ENCODE data around the gene LRRC14B. TPM values are rescaled to one million over a fixed set of nuclear protein-coding genes. Genes with fewer than 3 reads are reported as not detected.

Gene LRRC14B
- total RNA-seq, 4 donors from 2014 or later = not detected

DNA sequence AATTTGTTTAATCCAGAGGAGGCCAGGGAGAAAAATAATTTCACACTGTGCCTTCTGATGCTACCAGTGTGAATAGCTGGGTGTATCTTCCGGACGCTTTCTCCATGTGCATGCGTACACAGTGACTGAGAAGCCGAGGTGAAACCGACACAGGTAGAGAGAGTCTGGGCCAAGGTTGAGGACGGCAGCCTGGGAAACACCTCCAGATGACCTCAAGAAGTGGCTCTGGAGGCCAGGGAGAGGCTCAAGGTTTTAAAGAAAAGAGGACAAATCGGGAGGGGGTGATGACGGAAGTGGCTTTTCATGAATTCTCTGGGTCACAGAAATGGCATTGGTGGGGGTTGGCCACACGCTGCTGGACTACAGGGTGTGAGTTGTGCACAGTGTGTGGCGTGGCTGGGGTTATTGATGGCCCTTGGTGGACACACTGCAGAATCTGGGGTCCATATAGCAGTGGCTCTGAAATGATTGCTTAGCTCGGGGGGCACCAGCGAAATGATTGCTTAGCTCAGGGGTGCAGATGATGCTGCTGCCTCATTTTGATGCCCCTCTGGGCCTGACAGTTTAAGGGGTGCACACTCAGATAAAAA lies 34.1 kb upstream of the LRRC14B start:
- WGBS, 2 donors = 92 to 95% methylated on average over 12 of the region's 12 CpGs
- H3K27me3 ChIP-seq = no peaks in the 10 kb centered on the region
- DNase-seq = no peak
- intact Hi-C loops (cut with DNase I) = no loop called here
- TF ChIP-seq, protein P1, sequence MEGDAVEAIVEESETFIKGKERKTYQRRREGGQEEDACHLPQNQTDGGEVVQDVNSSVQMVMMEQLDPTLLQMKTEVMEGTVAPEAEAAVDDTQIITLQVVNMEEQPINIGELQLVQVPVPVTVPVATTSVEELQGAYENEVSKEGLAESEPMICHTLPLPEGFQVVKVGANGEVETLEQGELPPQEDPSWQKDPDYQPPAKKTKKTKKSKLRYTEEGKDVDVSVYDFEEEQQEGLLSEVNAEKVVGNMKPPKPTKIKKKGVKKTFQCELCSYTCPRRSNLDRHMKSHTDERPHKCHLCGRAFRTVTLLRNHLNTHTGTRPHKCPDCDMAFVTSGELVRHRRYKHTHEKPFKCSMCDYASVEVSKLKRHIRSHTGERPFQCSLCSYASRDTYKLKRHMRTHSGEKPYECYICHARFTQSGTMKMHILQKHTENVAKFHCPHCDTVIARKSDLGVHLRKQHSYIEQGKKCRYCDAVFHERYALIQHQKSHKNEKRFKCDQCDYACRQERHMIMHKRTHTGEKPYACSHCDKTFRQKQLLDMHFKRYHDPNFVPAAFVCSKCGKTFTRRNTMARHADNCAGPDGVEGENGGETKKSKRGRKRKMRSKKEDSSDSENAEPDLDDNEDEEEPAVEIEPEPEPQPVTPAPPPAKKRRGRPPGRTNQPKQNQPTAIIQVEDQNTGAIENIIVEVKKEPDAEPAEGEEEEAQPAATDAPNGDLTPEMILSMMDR (IDR thresholded peaks at IDR 0.05) = no peak
- TF ChIP-seq POLR2A (IDR thresholded peaks at IDR 0.05) = no peak
- H3K27ac ChIP-seq = no peak overlapping the region
- no peaks in the 10 kb centered on the region for H3K36me3 ChIP-seq
- no peaks in the 10 kb centered on the region for H3K9me3 ChIP-seq
- no peak overlapping the region for H3K4me3 ChIP-seq (replicated peaks in 1 of 3)
- no peaks in the 10 kb centered on the region for H3K4me1 ChIP-seq

DNA sequence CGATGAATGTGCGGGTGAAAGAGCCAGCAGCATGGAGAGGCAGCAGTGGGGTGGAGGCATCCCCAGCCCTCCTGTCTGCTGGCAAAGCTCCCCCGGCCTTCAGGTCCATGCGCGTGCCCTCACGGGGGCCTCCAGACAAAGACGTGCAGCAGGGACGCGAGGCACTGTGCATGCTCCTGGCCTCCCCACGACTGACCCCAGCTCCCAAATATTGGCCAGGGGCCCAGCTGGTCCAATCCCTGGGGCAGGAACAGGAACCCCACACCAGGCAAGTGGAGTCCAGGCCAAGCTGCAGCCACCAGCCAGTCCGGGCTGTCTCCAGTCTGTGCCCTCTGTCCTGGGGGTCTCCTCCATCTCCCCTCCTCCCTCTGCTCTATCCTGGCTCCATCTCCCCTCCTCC lies 33.5 kb upstream of the LRRC14B start:
- intact Hi-C loops (cut with DNase I) = no loop called here
- DNase-seq = no peak
- H3K9me3 ChIP-seq = no peaks in the 10 kb centered on the region
- no peak overlapping the region for H3K27ac ChIP-seq
- no peaks in the 10 kb centered on the region for H3K36me3 ChIP-seq
- 79 to 87% methylated on average over 10 to 11 of the region's 11 CpGs for WGBS, 2 donors
- H3K4me1 ChIP-seq = no peaks in the 10 kb centered on the region
- H3K4me3 ChIP-seq (replicated peaks in 1 of 3) = no peak overlapping the region
- no peaks in the 10 kb centered on the region for H3K27me3 ChIP-seq
- no peak for TF ChIP-seq POLR2A (IDR thresholded peaks at IDR 0.05)
- TF ChIP-seq, protein P1 (IDR thresholded peaks at IDR 0.05) = no peak

DNA sequence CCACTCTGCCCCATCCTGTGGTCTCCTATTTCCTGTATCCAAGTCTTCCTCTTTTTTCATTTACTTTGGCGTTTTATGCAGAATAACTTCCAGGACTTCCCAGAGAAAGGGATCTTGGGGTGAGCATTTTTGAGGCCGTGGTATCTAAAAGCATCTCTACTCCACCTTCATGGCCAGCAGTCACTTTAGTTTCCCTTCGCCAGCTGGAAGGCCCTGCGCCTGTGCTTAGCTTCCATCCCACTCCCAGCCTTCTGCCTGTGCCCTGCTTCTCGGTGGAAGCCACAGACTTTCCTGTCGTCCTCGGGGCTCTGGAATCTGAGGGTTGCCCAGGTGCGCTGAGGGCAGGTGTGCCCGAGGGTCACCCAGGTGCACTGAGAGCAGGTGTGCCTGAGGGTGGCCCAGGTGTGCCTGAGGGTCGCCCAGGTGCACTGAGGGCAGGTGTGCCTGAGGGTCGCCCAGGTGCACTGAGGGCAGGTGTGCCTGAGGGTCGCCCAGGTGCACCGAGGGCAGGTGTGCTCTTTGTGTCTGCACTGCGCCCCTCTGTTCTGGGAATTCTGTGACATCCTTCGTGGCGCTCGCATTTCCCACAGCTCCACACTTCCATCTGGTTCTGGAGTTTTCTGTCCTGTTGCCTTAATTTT lies 32.4 kb upstream of the LRRC14B start:
- H3K36me3 ChIP-seq = no peaks in the 10 kb centered on the region
- DNase-seq = no peak
- H3K4me3 ChIP-seq (replicated peaks in 1 of 3) = no peak overlapping the region
- WGBS, 2 donors = 87 to 92% methylated on average over 16 to 17 of the region's 17 CpGs
- intact Hi-C loops (cut with DNase I) = no loop called here
- TF ChIP-seq, protein P1 (IDR thresholded peaks at IDR 0.05) = no peak
- TF ChIP-seq POLR2A (IDR thresholded peaks at IDR 0.05) = no peak
- H3K4me1 ChIP-seq = no peaks in the 10 kb centered on the region
- no peak overlapping the region for H3K27ac ChIP-seq
- H3K9me3 ChIP-seq = no peaks in the 10 kb centered on the region
- no peaks in the 10 kb centered on the region for H3K27me3 ChIP-seq

DNA sequence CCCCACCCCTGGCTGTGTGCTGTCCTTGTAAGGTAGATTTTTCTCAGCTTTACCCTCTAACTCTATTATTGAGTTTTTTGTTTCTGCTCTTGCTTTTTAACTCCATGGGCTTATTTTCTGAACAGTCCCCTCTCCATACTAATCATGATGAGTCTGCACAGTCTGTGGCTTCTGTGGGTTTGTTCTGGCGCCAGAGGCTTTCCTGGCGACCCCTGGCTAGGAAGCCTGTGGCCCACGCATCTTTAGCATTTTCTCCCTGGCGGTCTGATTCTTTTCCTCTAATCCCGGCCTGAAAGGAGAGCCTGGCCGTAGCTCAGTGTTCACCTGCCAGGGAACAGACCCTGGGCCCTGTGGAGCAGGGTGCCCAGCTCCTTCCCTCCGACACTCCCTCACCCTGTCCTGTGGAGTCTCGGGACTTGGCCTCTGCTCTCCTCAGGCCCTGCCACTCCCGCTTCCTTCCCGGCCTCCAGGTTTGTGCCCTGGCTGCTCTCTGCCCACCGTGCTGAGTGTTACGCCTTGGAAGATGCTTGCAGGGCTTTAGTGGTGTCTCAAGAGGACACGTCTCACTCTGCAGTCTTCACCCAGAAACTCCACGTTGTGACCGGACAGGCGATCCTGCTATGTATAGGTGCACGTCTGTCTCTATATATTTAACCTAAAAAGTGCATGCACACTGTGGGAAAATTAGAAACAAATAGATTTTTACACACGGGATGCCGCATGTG lies 31.7 kb upstream of the LRRC14B start:
- Histone ChIP-seq H3K27ac (no peak overlapping the region), H3K36me3 (no peaks in the 10 kb centered on the region), H3K27me3 (no peaks in the 10 kb centered on the region), H3K9me3 (no peaks in the 10 kb centered on the region), H3K4me1 (no peaks in the 10 kb centered on the region), H3K4me3 (replicated peaks in 1 of 3) (no peak overlapping the region)
- WGBS, 2 donors = 83 to 89% methylated on average over 19 of the region's 19 CpGs
- no peak for DNase-seq
- TF ChIP-seq, protein P1 (IDR thresholded peaks at IDR 0.05) = no peak
- no peak for TF ChIP-seq POLR2A (IDR thresholded peaks at IDR 0.05)
- intact Hi-C loops (cut with DNase I) = no loop called here

DNA sequence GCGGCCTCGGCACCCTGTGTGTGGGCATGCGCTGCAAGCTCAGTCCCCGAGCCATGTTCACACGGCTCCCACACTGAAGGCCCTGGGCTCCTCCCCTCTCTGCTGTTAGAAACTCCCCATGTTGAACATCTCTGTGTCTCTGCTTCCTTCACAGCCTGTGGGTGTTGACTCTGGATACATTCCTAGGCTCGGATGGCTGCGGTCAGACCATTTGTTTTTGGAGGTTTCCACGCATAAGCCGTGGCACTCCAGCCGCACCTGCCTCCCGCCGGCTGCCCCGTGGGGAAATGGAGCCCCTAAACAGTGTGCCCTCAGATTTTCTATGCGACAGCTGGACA lies 31.2 kb upstream of the LRRC14B start:
- no peaks in the 10 kb centered on the region for H3K4me1 ChIP-seq
- intact Hi-C loops (cut with DNase I) = no loop called here
- H3K36me3 ChIP-seq = no peaks in the 10 kb centered on the region
- H3K27ac ChIP-seq = no peak overlapping the region
- H3K27me3 ChIP-seq = no peaks in the 10 kb centered on the region
- 87 to 91% methylated on average over 14 of the region's 14 CpGs for WGBS, 2 donors
- H3K4me3 ChIP-seq (replicated peaks in 1 of 3) = no peak overlapping the region
- TF ChIP-seq, protein P1 (IDR thresholded peaks at IDR 0.05) = no peak
- TF ChIP-seq POLR2A (IDR thresholded peaks at IDR 0.05) = no peak
- H3K9me3 ChIP-seq = no peaks in the 10 kb centered on the region
- no peak for DNase-seq

Data from thyroid gland (tissue), 4 donors.